K562 (cell line): Measurements from ENCODE around the gene KDM2B. TPM values are rescaled to one million over a fixed set of nuclear protein-coding genes. Genes with fewer than 3 reads are reported as not detected.

ENCODE experiments used
- CBFB ChIP-seq: sonication (generic); formaldehyde crosslinking; IDR thresholded peaks from 2 replicates; pipeline ENCODE4 v1.4.0; 2020; ENCODE audit warnings: mild to moderate bottlenecking, missing genetic modification reagents
- DACH1 ChIP-seq: fragments of 450-650 bp; IDR thresholded peaks from 2 replicates; pipeline ENCODE4 v1.6.1; 2018; ENCODE audit not compliant: partially characterized antibody
- FOS ChIP-seq: IDR thresholded peaks from 3 replicates; pipeline ENCODE4 v1.6.1; 2011; ENCODE audit not compliant: insufficient read length; ENCODE audit errors: extremely low read depth
- IRF2 ChIP-seq: sonication (generic); formaldehyde crosslinking; IDR thresholded peaks from 2 replicates; pipeline ENCODE4 v1.8.1; 2022; ENCODE audit warnings: mild to moderate bottlenecking, missing genetic modification reagents
- KAT7 ChIP-seq: sonication (generic); formaldehyde crosslinking; IDR thresholded peaks from 2 replicates; pipeline ENCODE4 v1.8.0; 2022; ENCODE audit warnings: missing genetic modification reagents, mild to moderate bottlenecking, borderline replicate concordance
- KHSRP ChIP-seq: fragments of 450-650 bp; IDR thresholded peaks from 2 replicates; pipeline ENCODE4 v1.6.1; 2017
- L3MBTL2 ChIP-seq: fragments of 450-650 bp; IDR thresholded peaks from 2 replicates; pipeline ENCODE4 v1.6.1; 2016; ENCODE audit warnings: mild to moderate bottlenecking, moderate library complexity
- MTA3 ChIP-seq: fragments of 450-650 bp; formaldehyde crosslinking; IDR thresholded peaks from 2 replicates; pipeline ENCODE4 v1.6.1; 2017; ENCODE audit warnings: mild to moderate bottlenecking, borderline replicate concordance
- MYC ChIP-seq, 2 experiments: fragments of 250-450 bp in 1 of 2; sonication (Bioruptor Pico) in 1 of 2; IDR thresholded peaks; 2 replicates each; pipeline versions ENCODE4 v1.5.1 to v1.6.1; 2012 to 2021; ENCODE audit warnings: low read depth in 2 of 2, borderline replicate concordance in 1 of 2, improper control_type of control experiment in 1 of 2, low read length in 1 of 2, mild to moderate bottlenecking in 1 of 2, moderate library complexity in 1 of 2
- NFIX ChIP-seq: fragments of 250-450 bp; sonication (Bioruptor Pico); IDR thresholded peaks from 2 replicates; pipeline ENCODE4 v1.4.0; 2020; ENCODE audit warnings: low read depth, mild to moderate bottlenecking, moderate library complexity
- PPARD ChIP-seq: fragments of 250-450 bp; sonication (Bioruptor Pico); IDR thresholded peaks from 2 replicates; pipeline ENCODE4 v1.8.0; 2022; ENCODE audit warnings: inconsistent platforms, mild to moderate bottlenecking, moderate library complexity
- RBM39 ChIP-seq: fragments of 200-400 bp; formaldehyde crosslinking; optimal IDR thresholded peaks from 2 replicates; pipeline ENCODE3; 2018; ENCODE audit warnings: low read depth, low read length
- RCOR1 ChIP-seq, 2 experiments: IDR thresholded peaks; 2 replicates each; pipeline ENCODE4 v1.6.1; 2012; ENCODE audit warnings: low read depth in 2 of 2, low read length in 2 of 2, borderline replicate concordance in 1 of 2, improper control_type of control experiment in 1 of 2
- SAP30 ChIP-seq: fragments of 200-600 bp; sonication (generic); IDR thresholded peaks from 2 replicates; pipeline ENCODE4 v1.6.1; 2012; ENCODE audit warnings: borderline replicate concordance, low read depth, mild to moderate bottlenecking, moderate library complexity, low read length, control low read depth, inconsistent platforms; ENCODE audit not compliant: insufficient read depth, poor library complexity, severe bottlenecking
- SIN3A ChIP-seq, 2 experiments: fragments of 150-350 bp in 1 of 2; IDR thresholded peaks; 2 replicates each; pipeline ENCODE4 v1.6.1; 2011 to 2016; ENCODE audit warnings: borderline replicate concordance in 2 of 2, low read depth in 2 of 2, low read length in 2 of 2, mild to moderate bottlenecking in 2 of 2, moderate library complexity in 2 of 2; ENCODE audit not compliant: control insufficient read depth in 1 of 2
- ZEB2 ChIP-seq: fragments of 450-650 bp; IDR thresholded peaks from 2 replicates; pipeline ENCODE4 v1.6.1; 2016
- ZNF24 ChIP-seq: fragments of 450-650 bp; IDR thresholded peaks from 2 replicates; pipeline ENCODE4 v1.6.1; 2016
- polyA plus RNA-seq, 8 experiments: library from polyadenylated mRNA; depleted of rRNA in 4 of 8; stranded (reverse) in 5 of 8; unstranded in 3 of 8; fragments of >200 nt; fragmentation: Nextera tagmentation in 2 of 8; fragmentation: Illumina TruSeq in 1 of 8; extraction: Ambion mirVana in 2 of 8; extraction: Trizol in 1 of 8; gene quantifications; 2 replicates each; pipeline versions ENCODE4 v1.2.1 to v1.2.3, GENCODE V29; 2011 to 2014; ENCODE audit warnings: inconsistent platforms in 1 of 8, missing spikeins in 1 of 8
- total RNA-seq, 7 experiments: library from RNA; depleted of rRNA in 6 of 7; stranded (reverse); fragments of >200 nt in 6 of 7; fragmentation: Illumina TruSeq in 2 of 7; extraction: Trizol in 2 of 7; gene quantifications; 2 replicates each; pipeline versions ENCODE4 v1.2.1 to v1.2.3, GENCODE V29; 2011 to 2021; ENCODE audit warnings: low replicate concordance in 1 of 7
- TF ChIP-seq, protein P1 (sequence below): sonication (generic); formaldehyde crosslinking; IDR thresholded peaks from 2 replicates; pipeline ENCODE4 v1.9.0; 2022; ENCODE audit warnings: mild to moderate bottlenecking, missing genetic modification reagents
- TF ChIP-seq, protein P2 (sequence below): fragments of 450-650 bp; IDR thresholded peaks from 2 replicates; pipeline ENCODE4 v1.6.1; 2016; ENCODE audit warnings: antibody characterized with exemption
- TF ChIP-seq, protein P3 (sequence below), 2 experiments: fragments of 150-350 bp in 1 of 2; IDR thresholded peaks; 2 replicates each; pipeline ENCODE4 v1.6.1; 2012 to 2016; ENCODE audit warnings: low read depth in 2 of 2, low read length in 2 of 2, mild to moderate bottlenecking in 1 of 2, moderate library complexity in 1 of 2

The KDM2B gene
- total and polyA plus RNA-seq, 9 of the 15 experiments (the other 6 are each of a cell fraction or from before 2014, with no cell fraction given), result 7.4 to 50.5 (median 22.5) TPM

DNA sequence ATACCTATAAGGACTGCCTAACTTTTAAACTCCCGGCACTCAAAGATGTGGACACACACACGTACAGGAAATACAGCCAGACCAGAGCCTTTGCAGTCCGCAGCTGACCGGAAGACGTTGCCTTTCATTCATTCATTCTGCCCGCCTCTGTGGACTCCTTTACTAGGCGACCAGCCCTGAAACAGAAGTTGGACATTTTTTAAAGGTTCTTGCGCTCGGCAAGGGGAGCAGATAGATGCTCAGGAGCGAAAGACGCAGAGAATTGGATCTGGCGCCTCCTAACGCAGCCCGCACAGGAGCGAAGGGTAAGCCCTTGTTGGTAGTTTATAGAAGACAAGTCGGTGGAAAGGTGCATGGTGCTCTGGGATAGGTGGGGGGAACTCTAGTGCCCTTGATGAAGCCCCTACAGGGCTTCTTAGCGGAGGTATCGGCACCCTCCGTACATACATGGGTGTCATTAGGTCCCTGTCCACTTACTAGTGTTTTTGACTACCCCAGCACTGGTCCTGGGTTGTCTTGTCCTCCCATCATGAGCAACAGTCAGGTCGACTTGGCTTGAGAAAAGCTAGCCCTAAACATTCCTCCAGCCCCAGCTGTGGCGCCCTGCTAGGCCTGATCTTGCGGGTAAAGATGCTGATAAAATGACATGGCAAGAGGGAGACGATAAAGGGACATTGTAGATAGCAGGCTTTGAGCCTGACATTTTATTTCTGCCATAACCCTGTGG lies at the start of gene KDM2B (continued):
- TF ChIP-seq RCOR1 (IDR thresholded peaks at IDR 0.05; ENCODE audit: borderline replicate concordance in 1 of 2, low read depth in 2 of 2, low read length in 2 of 2) (peak in 1 of 2 experiments; percentile 63; a peak in 1 of 4 replicates), PPARD (CRISPR knock-in tag) (no peak), SIN3A (IDR thresholded peaks at IDR 0.05; ENCODE audit: borderline replicate concordance in 2 of 2, control insufficient read depth in 1 of 2, low read depth in 2 of 2, low read length in 2 of 2) (no peak; a peak in 1 of 4 replicates), CBFB (0 out of 2 replicates have a peak, but pooled peaks have one; percentile 26), FOS (no peak), MYC (IDR thresholded peaks at IDR 0.05; ENCODE audit: low read depth, low read length) (0 out of 2 replicates have a peak, but pooled peaks have one; percentile 18), MYC (CRISPR knock-in tag; IDR thresholded peaks at IDR 0.05; ENCODE audit: borderline replicate concordance, low read depth) (no peak), ZNF24 (peak; percentile 94), SAP30 (peak; percentile 76), NFIX (CRISPR knock-in tag) (no peak), KHSRP (no peak), MTA3 (0 out of 2 replicates have a peak, but pooled peaks have one; percentile 51), KAT7 (0 out of 2 replicates have a peak, but pooled peaks have one; percentile 68), IRF2 (CRISPR knock-in tag) (no peak), ZEB2 (peak; percentile 0; the same call in 1 of the 2 replicates), RBM39 (no peak), DACH1 (peak; percentile 14), L3MBTL2 (peak; percentile 15; the same call in 1 of the 2 replicates)
- TF ChIP-seq, protein P1, sequence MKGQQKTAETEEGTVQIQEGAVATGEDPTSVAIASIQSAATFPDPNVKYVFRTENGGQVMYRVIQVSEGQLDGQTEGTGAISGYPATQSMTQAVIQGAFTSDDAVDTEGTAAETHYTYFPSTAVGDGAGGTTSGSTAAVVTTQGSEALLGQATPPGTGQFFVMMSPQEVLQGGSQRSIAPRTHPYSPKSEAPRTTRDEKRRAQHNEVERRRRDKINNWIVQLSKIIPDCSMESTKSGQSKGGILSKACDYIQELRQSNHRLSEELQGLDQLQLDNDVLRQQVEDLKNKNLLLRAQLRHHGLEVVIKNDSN, result peak; percentile 16; the same call in 1 of the 2 replicates
- TF ChIP-seq, protein P2, sequence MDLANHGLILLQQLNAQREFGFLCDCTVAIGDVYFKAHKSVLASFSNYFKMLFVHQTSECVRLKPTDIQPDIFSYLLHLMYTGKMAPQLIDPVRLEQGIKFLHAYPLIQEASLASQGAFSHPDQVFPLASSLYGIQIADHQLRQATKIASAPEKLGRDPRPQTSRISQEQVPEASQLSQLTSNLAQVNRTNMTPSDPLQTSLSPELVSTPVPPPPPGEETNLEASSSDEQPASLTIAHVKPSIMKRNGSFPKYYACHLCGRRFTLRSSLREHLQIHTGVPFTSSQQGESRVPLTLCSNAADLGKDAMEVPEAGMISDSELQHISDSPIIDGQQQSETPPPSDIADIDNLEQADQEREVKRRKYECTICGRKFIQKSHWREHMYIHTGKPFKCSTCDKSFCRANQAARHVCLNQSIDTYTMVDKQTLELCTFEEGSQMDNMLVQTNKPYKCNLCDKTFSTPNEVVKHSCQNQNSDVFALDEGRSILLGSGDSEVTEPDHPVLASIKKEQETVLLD, result peak; percentile 13; the same call in 1 of the 2 replicates
- TF ChIP-seq, protein P3, sequence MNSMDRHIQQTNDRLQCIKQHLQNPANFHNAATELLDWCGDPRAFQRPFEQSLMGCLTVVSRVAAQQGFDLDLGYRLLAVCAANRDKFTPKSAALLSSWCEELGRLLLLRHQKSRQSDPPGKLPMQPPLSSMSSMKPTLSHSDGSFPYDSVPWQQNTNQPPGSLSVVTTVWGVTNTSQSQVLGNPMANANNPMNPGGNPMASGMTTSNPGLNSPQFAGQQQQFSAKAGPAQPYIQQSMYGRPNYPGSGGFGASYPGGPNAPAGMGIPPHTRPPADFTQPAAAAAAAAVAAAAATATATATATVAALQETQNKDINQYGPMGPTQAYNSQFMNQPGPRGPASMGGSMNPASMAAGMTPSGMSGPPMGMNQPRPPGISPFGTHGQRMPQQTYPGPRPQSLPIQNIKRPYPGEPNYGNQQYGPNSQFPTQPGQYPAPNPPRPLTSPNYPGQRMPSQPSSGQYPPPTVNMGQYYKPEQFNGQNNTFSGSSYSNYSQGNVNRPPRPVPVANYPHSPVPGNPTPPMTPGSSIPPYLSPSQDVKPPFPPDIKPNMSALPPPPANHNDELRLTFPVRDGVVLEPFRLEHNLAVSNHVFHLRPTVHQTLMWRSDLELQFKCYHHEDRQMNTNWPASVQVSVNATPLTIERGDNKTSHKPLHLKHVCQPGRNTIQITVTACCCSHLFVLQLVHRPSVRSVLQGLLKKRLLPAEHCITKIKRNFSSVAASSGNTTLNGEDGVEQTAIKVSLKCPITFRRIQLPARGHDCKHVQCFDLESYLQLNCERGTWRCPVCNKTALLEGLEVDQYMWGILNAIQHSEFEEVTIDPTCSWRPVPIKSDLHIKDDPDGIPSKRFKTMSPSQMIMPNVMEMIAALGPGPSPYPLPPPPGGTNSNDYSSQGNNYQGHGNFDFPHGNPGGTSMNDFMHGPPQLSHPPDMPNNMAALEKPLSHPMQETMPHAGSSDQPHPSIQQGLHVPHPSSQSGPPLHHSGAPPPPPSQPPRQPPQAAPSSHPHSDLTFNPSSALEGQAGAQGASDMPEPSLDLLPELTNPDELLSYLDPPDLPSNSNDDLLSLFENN (IDR thresholded peaks at IDR 0.05; ENCODE audit: low read depth in 2 of 2, low read length in 2 of 2), result 0 out of 4 replicates have a peak, but pooled peaks of 1 of the 2 experiments have one; percentile 3
